Psoas muscle (tissue), 8 donors: ENCODE data around the gene PRLR. TPM values are rescaled to one million over a fixed set of nuclear protein-coding genes. Genes with fewer than 3 reads are reported as not detected.

ENCODE experiments used
- ATAC-seq, 4 donors: fragments of 200-7000 bp; cut with Tn5 transposase; one replicate each; pipeline ENCODE4 v1.9.1; 2020; ENCODE audit warnings: moderate library complexity in 3 of 4, mild to moderate bottlenecking in 2 of 4
- DNase-seq, 2 donors: peaks; one replicate each; pipeline ENCODE4 v3.0.0-alpha.2; 2020
- H3K27ac ChIP-seq: fragments of 200-600 bp; one replicate; pipeline ENCODE4 v1.8.0; 2022
- H3K27me3 ChIP-seq, 3 donors: fragments of 200-600 bp in 1 of 3; one replicate each; pipeline versions ENCODE4 v1.6.1 to v1.8.0; 2013 to 2022; ENCODE audit warnings: low read length in 2 of 3, mild to moderate bottlenecking in 2 of 3, moderate library complexity in 1 of 3; ENCODE audit not compliant: insufficient read depth in 3 of 3
- H3K36me3 ChIP-seq, 2 donors: fragments of 200-600 bp in 1 of 2; one replicate each; pipeline versions ENCODE4 v1.6.1 to v1.8.0; 2013 to 2022; ENCODE audit warnings: low read depth in 1 of 2, mild to moderate bottlenecking in 1 of 2, moderate library complexity in 1 of 2; ENCODE audit not compliant: insufficient read depth in 1 of 2
- H3K4me1 ChIP-seq: fragments of 200-600 bp; one replicate; pipeline ENCODE4 v1.8.0; 2022
- H3K4me3 ChIP-seq: fragments of 200-600 bp; one replicate; pipeline ENCODE4 v1.8.0; 2022; ENCODE audit warnings: mild to moderate bottlenecking
- H3K9me3 ChIP-seq: fragments of 200-600 bp; one replicate; pipeline ENCODE4 v1.8.0; 2022
- WGBS, 3 donors: extraction: QIAGEN DNeasy Blood & Tissue Kit; methylation state at CpG; one replicate each; pipeline versions ENCODE4 v1.1.6 to v1.1.7; 2013; 5-methylcytosine and 5-hydroxymethylcytosine counted together
- intact Hi-C, 2 donors: fragments of 100-400 bp; cut with DNase I; formaldehyde crosslinking; loops; one replicate each; pipeline versions ENCODE4 v1.11.0 to v1.14.2; 2022
- polyA plus RNA-seq, 3 donors: library from polyadenylated mRNA; stranded (reverse); fragments of 200-250 nt; gene quantifications; one replicate each; pipeline ENCODE4 v1.2.3, GENCODE V29; 2013
- total RNA-seq, 4 donors: library from RNA; stranded (reverse); fragmentation: NEBNext Ultra II Directional in 2 of 4; extraction: Animal tissue kit (Norgen Biotek cat#: 25700) in 2 of 4; gene quantifications; one replicate each; pipeline versions ENCODE4 v1.2.1 to v1.2.4, GENCODE V29; 2021 to 2023
- TF ChIP-seq, protein P1 (sequence below): fragments of 200-600 bp; IDR thresholded peaks from one replicate; pipeline ENCODE4 v1.8.0; 2022; ENCODE audit warnings: antibody characterized with exemption
- donor health status: healthy with polysubstance abuse.
- donor health status: DM: no; HTN: no; CAD: no; lungs with moderate emphysema.
- donor health status: Bipolar disorder and iron deficiency.
- donor health status: healthy.
- donor health status: DM: yes; HTN: yes; CAD: no.
- donor health status: DM: no; HTN: no; CAD: no.
- donor health status: DM: no; HTN: no; CAD: no.
- donor health status: DM: yes; HTN: yes; CAD: no.

PRLR gene
- total and polyA plus RNA-seq, 7 donors, result 0.03 to 0.32 (median 0.09) TPM

- H3K27ac ChIP-seq, result no peak overlapping the region
- no peak overlapping the region for H3K4me3 ChIP-seq
- no peak for ATAC-seq
- intact Hi-C loops, result no loop called here
- no peaks in the 10 kb centered on the region for H3K36me3 ChIP-seq
- no peak for DNase-seq
- TF ChIP-seq, protein P1, sequence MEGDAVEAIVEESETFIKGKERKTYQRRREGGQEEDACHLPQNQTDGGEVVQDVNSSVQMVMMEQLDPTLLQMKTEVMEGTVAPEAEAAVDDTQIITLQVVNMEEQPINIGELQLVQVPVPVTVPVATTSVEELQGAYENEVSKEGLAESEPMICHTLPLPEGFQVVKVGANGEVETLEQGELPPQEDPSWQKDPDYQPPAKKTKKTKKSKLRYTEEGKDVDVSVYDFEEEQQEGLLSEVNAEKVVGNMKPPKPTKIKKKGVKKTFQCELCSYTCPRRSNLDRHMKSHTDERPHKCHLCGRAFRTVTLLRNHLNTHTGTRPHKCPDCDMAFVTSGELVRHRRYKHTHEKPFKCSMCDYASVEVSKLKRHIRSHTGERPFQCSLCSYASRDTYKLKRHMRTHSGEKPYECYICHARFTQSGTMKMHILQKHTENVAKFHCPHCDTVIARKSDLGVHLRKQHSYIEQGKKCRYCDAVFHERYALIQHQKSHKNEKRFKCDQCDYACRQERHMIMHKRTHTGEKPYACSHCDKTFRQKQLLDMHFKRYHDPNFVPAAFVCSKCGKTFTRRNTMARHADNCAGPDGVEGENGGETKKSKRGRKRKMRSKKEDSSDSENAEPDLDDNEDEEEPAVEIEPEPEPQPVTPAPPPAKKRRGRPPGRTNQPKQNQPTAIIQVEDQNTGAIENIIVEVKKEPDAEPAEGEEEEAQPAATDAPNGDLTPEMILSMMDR, result no peak
- no peaks in the 10 kb centered on the region for H3K9me3 ChIP-seq
- H3K4me1 ChIP-seq, result no peaks in the 10 kb centered on the region
- no peaks in the 10 kb centered on the region for H3K27me3 ChIP-seq
- 83 to 85% (median 83%) methylated on average over 11 of the region's 11 CpGs for WGBS, 3 donors
Measured at GRCh38 chr5:35162848-35163709, 67.2 kb downstream of the PRLR start.

DNA sequence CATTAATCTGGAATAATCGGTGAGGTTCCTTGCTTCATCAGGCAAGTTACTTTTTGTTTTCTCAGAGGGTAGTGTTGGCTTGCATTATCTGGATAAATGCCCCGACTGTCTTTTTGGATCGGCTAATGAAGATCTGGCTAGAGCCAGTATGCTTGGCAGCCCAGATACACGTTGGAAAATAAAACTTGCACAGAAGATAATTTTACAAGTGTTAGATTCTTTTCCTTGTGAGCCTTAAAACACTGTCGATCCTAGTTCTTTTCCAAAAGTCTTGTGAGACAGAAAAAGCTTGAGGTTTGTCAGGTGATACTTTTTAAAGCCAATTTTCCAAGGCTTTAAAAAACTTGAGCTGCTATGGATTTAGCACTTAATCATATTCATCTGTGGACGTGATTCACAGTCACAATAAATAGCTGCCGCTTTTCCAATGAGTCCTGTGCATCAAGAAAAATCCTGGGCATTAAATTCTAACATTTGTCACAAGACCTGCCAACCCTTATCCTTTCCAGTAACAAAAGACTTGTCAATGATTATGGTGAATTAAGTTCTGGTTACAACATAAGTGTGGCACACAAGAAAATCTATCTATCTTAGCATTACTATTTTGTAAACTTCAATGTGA lies 68.5 kb downstream of the PRLR start:
- no peaks in the 10 kb centered on the region for H3K36me3 ChIP-seq
- H3K27me3 ChIP-seq, result no peaks in the 10 kb centered on the region
- H3K4me3 ChIP-seq, result no peak overlapping the region
- H3K27ac ChIP-seq, result no peak overlapping the region
- DNase-seq (no peak), ATAC-seq (no peak)
- 15 to 22% (median 18%) methylated on average over 7 of the region's 7 CpGs for WGBS, 3 donors
- H3K4me1 ChIP-seq, result no peaks in the 10 kb centered on the region
- no peaks in the 10 kb centered on the region for H3K9me3 ChIP-seq
- TF ChIP-seq, protein P1, result no peak
- intact Hi-C loops, result no loop called here

DNA sequence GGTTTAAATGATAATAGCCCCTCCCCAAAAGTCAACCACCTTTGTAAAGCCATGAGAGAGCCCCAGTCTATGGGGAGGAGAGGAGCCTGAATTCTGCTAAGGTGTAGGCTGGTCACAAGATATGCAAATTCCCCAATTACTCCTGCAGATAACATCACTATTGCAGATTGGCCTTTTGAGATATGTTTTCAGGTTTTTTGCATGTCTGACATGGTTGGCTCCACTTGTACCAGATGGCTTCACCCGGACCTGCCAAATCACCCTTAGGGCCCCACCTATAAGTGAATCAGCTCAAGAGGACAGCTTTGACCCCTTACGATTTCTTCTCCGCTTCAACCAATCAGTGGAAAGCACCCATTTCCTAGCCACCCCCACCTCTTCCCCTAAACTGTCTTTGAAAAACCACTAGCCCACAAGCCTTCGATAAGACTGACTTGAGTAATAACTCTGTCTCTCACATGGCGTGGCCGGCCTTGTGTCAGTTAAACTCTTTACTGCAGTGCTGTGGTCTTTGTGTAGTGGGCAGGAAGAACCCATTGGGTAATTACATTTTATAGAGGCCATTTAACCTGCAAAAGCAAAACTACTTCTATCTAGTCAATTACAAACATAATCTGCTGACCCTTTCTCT lies 69.7 kb downstream of the PRLR start:
- no peaks in the 10 kb centered on the region for H3K27me3 ChIP-seq
- intact Hi-C loops, result no loop called here
- no peaks in the 10 kb centered on the region for H3K36me3 ChIP-seq
- TF ChIP-seq, protein P1, result no peak
- H3K9me3 ChIP-seq, result no peaks in the 10 kb centered on the region
- no peaks in the 10 kb centered on the region for H3K4me1 ChIP-seq
- no peak for ATAC-seq
- H3K27ac ChIP-seq, result no peak overlapping the region
- WGBS, 3 donors, result 89 to 91% (median 90%) methylated on average over 6 of the region's 6 CpGs
- no peak overlapping the region for H3K4me3 ChIP-seq
- no peak for DNase-seq

DNA sequence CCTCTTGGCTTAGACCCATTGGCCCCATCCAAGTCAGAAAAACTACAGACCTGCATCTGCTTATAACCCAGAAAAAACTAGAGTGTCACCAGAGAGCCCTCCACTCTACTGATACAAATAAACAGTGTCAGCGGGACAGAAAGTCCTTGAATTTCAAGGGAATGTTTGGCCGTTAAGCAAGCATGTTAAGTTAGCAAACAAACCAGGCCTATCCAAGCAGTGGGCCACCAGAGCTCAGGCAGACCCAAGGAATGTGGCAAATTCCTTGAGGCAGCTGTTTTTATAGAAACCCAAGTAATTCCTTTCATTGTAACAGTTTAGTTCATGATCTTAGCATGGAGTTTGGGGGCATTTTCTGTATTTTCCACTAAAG lies 70.9 kb downstream of the PRLR start:
- ATAC-seq (peak in 1 of 4 donors; percentile 75), DNase-seq (peak in 1 of 2 donors; percentile 55)
- Histone ChIP-seq H3K4me1 (no peaks in the 10 kb centered on the region), H3K27ac (no peak overlapping the region), H3K9me3 (no peaks in the 10 kb centered on the region), H3K27me3 (no peaks in the 10 kb centered on the region), H3K36me3 (no peaks in the 10 kb centered on the region), H3K4me3 (no peak overlapping the region)
- TF ChIP-seq, protein P1, result no peak
- intact Hi-C loops, result no loop called here
- 23 to 42% (median 32%) methylated on average over 2 of the region's 2 CpGs for WGBS, 3 donors
